HG02623 (cell line): ENCODE results near the gene HNRNPAB.
"Not testable (repeated sequence)": the region's sequence is repeated elsewhere in the genome, so short reads cannot be mapped to it uniquely, and the experiment has no call there.

Experiments used
- ATAC-seq: cut with Tn5 transposase; IDR thresholded peaks from one replicate; pipeline ENCODE4 v1.9.1; 2021; ENCODE audit warnings: moderate library complexity; ENCODE audit not compliant: unreplicated experiment

The HNRNPAB gene

GRCh38 chr5:178241231-178241663 lies 36.9 kb downstream of the HNRNPAB start:
- no peak for ATAC-seq

GRCh38 chr5:178241688-178242231 lies 37.4 kb downstream of the HNRNPAB start:
- no peak for ATAC-seq

- ATAC-seq = no peak
Observed at GRCh38 chr5:178242416-178242815, 38.1 kb downstream of the HNRNPAB start.

- no peak for ATAC-seq
Observed at GRCh38 chr5:178244576-178244975, 40.2 kb downstream of the HNRNPAB start.

GRCh38 chr5:178245389-178245788 lies 41.1 kb downstream of the HNRNPAB start:
- ATAC-seq = no peak

- no peak for ATAC-seq
Observed at GRCh38 chr5:178246624-178247279, 42.4 kb downstream of the HNRNPAB start.

GRCh38 chr5:178247481-178248456 lies 43.4 kb downstream of the HNRNPAB start:
- no peak for ATAC-seq

GRCh38 chr5:178248750-178249149 lies 44.4 kb downstream of the HNRNPAB start:
- ATAC-seq = no peak

GRCh38 chr5:178249191-178249989 lies 45.1 kb downstream of the HNRNPAB start:
- no peak for ATAC-seq

GRCh38 chr5:178250263-178250662 lies 45.9 kb downstream of the HNRNPAB start:
- ATAC-seq = no peak

GRCh38 chr5:178252258-178252657 lies 47.9 kb downstream of the HNRNPAB start:
- ATAC-seq = no peak

- not testable (repeated sequence) for ATAC-seq
Observed at GRCh38 chr5:178253632-178254031, 49.3 kb downstream of the HNRNPAB start.

- no peak for ATAC-seq
Observed at GRCh38 chr5:178256746-178257145, 52.4 kb downstream of the HNRNPAB start.

GRCh38 chr5:178257650-178258049 lies 53.3 kb downstream of the HNRNPAB start:
- ATAC-seq = no peak

GRCh38 chr5:178259623-178260536 lies 55.5 kb downstream of the HNRNPAB start:
- no peak for ATAC-seq
